Sigmoid colon (tissue), 4 donors: ENCODE data around the gene KSR1.

ENCODE experiments used
- POLR2A ChIP-seq, 2 donors: fragments of 450-650 bp; IDR thresholded peaks; one replicate each; pipeline ENCODE4 v1.6.1; 2016; ENCODE audit warnings: antibody characterized with exemption in 2 of 2, mild to moderate bottlenecking in 2 of 2, moderate library complexity in 2 of 2
- POLR2AphosphoS5 ChIP-seq, 4 donors: sonication (generic); formaldehyde crosslinking; IDR thresholded peaks; one replicate each; pipeline ENCODE4 v1.6.1; 2017; ENCODE audit warnings: antibody characterized with exemption in 4 of 4
- TF ChIP-seq, protein P1 (sequence below), 4 experiments: fragments of 450-650 bp in 3 of 4; fragments of 200-600 bp in 1 of 4; IDR thresholded peaks; one replicate each; pipeline ENCODE4 v1.5.1; 2016 to 2019; ENCODE audit warnings: antibody characterized with exemption in 4 of 4, mild to moderate bottlenecking in 3 of 4, moderate library complexity in 2 of 4

DNA sequence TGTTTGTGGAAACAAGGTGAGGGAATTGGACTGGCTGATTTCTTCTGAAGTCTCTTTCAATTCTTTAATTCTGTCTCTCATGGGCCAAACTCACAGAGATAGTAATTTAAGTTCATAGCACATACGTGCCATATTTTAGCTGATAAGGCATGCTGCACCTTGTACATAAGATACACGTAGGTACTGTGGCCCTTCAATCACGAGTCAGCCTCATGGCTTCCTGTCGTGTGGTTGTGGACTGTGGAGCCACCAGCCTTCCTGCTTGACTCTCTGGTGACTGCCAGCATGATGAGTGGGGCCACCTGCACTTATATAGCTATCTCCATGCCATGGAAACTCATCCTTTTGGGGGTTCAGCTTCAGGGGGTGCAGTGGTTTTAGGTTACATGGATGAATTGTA, 25.1 kb downstream of the KSR1 start:
- TF ChIP-seq, protein P1, sequence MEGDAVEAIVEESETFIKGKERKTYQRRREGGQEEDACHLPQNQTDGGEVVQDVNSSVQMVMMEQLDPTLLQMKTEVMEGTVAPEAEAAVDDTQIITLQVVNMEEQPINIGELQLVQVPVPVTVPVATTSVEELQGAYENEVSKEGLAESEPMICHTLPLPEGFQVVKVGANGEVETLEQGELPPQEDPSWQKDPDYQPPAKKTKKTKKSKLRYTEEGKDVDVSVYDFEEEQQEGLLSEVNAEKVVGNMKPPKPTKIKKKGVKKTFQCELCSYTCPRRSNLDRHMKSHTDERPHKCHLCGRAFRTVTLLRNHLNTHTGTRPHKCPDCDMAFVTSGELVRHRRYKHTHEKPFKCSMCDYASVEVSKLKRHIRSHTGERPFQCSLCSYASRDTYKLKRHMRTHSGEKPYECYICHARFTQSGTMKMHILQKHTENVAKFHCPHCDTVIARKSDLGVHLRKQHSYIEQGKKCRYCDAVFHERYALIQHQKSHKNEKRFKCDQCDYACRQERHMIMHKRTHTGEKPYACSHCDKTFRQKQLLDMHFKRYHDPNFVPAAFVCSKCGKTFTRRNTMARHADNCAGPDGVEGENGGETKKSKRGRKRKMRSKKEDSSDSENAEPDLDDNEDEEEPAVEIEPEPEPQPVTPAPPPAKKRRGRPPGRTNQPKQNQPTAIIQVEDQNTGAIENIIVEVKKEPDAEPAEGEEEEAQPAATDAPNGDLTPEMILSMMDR (IDR thresholded peaks at IDR 0.05), result no peak
- TF ChIP-seq POLR2A (IDR thresholded peaks at IDR 0.05) (no peak), POLR2AphosphoS5 (IDR thresholded peaks at IDR 0.05) (no peak)
